ENCODE data around the gene CANT1.

Gene CANT1

GRCh38 chr17:79002796-79003593 lies 6.6 kb downstream of the CANT1 start:
- no peak overlapping the region for H3K4me3 ChIP-seq (replicated peaks; ENCODE audit: low read depth, low read length)
- no peak for TF ChIP-seq CTCF (IDR thresholded peaks at IDR 0.05; ENCODE audit: low read depth, low read length, missing control alignments)
- DNase-seq (ENCODE audit: extremely low read depth, low read depth), result no peak

- H3K4me3 ChIP-seq (replicated peaks; ENCODE audit: low read depth, low read length), result no peak overlapping the region
- TF ChIP-seq CTCF (IDR thresholded peaks at IDR 0.05; ENCODE audit: low read depth, low read length, missing control alignments), result no peak
- no peak for DNase-seq (ENCODE audit: extremely low read depth, low read depth)
These were observed 7.3 kb downstream of the CANT1 start for GRCh38 chr17:79002291-79002690.

GRCh38 chr17:79001190-79002020 lies 8.2 kb downstream of the CANT1 start:
- no peak for TF ChIP-seq CTCF (IDR thresholded peaks at IDR 0.05; ENCODE audit: low read depth, low read length, missing control alignments)
- DNase-seq (ENCODE audit: extremely low read depth, low read depth), result no peak
- H3K4me3 ChIP-seq (replicated peaks; ENCODE audit: low read depth, low read length), result no peak overlapping the region

GRCh38 chr17:79000396-79001189 lies 9.0 kb downstream of the CANT1 start:
- H3K4me3 ChIP-seq (replicated peaks; ENCODE audit: low read depth, low read length), result no peak overlapping the region
- no peak for DNase-seq (ENCODE audit: extremely low read depth, low read depth)
- TF ChIP-seq CTCF (IDR thresholded peaks at IDR 0.05; ENCODE audit: low read depth, low read length, missing control alignments), result no peak

GRCh38 chr17:78999947-79000395 lies 9.6 kb downstream of the CANT1 start:
- DNase-seq (ENCODE audit: extremely low read depth, low read depth), result no peak
- H3K4me3 ChIP-seq (replicated peaks; ENCODE audit: low read depth, low read length), result no peak overlapping the region
- TF ChIP-seq CTCF (IDR thresholded peaks at IDR 0.05; ENCODE audit: low read depth, low read length, missing control alignments), result no peak

GRCh38 chr17:78999056-78999768 lies 10.4 kb downstream of the CANT1 start:
- DNase-seq (ENCODE audit: extremely low read depth, low read depth), result no peak

More at GRCh38 chr17:78999056-78999768, 10.4 kb downstream of the CANT1 start:
- TF ChIP-seq CTCF (IDR thresholded peaks at IDR 0.05; ENCODE audit: low read depth, low read length, missing control alignments), result no peak
- H3K4me3 ChIP-seq (replicated peaks; ENCODE audit: low read depth, low read length), result no peak overlapping the region
